IPS DF 4.7 (cell line): ENCODE results near the gene RPL32.
"Not testable (repeated sequence)": the region's sequence is repeated elsewhere in the genome, so short reads cannot be mapped to it uniquely, and the experiment has no call there.

ENCODE experiments used
- DNase-seq: peaks from one replicate; pipeline ENCODE4 v3.0.0-alpha.2; 2013; ENCODE audit warnings: low spot score; ENCODE audit errors: extremely low read depth

RPL32 gene

DNA sequence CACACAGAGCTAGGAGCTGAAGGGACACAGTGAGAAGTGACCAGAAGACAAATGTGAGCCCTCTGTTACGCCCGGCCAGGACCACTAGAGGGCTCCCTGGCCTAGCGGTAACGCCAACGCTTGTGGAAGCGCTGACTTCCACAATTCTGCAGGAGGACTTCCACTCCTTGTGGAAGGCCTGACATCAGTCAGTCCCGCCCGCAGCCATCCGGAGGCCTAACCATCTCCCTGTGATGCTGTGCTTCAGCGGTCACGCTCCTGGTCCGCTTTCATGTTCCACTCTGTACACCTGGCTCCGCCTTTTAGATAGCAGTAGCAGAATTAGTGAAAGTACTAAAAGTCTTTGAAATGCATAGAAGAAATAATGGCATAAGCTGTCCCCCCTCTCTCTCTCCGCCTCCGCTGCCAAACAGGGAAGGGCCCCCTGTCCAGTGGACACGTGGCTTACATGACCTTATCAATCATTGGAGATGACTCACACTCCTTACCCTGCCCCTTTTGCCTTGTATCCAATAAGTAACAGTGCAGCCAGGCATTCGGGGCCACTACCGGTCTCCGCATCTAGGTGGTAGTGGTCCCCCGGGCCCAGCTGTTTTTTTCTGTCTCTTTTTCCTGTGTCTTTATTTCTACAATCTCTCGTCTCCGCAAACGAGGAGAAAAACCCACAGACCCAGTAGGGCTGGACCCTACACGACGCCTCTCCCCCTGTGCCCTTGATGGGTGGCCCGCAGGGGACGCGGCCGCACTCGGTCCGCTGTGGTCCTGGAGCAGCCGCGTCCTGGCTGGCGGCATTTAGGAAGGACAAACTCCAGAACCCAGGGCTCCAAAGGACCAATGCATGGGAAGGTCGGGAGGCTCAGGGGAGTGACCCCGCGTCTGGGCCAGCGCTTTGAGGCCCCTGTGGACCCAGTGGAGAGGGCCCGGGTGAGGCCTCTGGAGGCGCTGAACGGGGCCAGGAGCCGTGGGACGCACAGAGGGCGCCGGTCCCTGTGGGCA is 27.0 kb upstream of the RPL32 start:
- no peak for DNase-seq

GRCh38 chr3:12866836-12867235 is 25.5 kb upstream of the RPL32 start:
- DNase-seq: no peak

DNA sequence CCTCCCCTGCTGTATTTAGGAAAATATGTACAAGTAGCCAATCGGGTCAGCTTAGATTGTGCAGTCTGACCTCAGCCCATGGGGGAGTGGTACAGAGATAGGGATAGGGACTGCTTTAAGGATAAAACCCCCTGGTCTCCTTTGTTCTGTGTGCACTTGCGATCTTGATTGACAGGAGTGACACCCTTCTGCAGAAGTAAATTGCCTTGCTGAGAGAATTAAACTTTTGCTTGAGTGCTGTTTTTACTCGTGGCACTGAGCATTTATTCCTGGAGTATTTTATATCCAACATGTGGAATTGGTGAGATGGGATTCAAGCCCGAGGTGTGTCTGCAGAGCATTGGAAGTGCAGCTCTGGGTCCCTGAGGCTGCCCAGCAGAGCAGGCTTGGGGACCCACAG is 23.9 kb upstream of the RPL32 start:
- no peak for DNase-seq

DNA sequence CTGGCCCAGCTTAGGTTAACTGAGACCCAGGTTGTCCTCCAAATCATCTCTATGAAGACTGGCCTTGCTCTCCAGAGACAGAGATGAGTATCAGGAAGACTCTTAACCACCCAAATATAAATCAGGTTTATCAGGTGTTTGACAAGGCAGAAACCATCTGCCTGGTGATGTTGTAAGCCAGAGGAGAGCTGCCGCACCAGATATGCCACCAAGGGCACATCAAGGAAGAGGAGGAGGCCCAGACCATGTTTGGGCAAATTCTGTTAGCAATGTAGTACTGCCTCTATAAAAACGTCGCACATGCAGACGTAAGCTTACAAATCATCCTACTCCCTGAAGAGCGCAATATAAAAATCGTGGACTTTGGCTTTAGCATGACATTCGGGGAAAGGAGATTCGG is 21.0 kb upstream of the RPL32 start:
- DNase-seq: no peak

- no peak for DNase-seq
These were observed 20.2 kb upstream of the RPL32 start for GRCh38 chr3:12861611-12862010.

- no peak for DNase-seq
These were observed 18.5 kb upstream of the RPL32 start for GRCh38 chr3:12859840-12860239.

DNA sequence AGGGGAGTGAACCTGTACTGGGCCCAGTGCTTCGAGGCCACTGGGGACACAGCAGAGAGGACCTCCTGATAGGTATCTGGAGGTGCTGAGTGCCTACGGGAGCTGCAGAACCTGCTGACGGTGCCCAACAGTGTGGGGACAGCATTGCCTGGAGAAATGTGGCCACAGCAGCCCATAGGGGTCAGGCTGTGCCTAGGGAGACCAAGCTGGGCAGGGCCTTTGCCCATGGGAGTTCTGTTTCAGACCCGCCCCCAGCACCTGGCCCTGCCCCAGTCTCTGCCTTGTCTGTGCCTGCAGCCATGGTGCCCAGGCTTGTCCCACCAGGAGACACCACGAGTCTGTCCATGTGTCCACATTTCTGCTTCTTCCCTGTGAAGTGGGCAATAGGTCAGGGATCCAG is 15.3 kb upstream of the RPL32 start:
- DNase-seq: no peak

DNA sequence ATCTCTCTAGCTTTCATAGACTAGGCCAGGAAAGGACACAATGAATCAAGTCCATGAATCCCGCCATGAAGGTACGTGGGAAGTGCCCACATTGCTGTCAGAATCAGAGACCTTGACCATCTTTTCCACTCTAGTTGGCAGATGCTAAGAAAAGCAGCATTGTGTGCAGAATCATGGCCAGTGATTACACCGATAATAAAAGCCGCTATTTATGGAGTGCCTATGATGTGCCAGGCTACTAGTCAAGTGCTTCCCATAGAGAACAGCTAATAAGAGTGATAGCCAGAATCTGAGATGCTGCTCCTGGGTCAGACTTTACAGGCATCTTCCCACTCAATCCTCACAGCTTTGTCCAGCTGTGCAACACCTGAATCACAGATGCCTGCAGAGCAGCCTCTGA is 13.2 kb upstream of the RPL32 start:
- no peak for DNase-seq

DNA sequence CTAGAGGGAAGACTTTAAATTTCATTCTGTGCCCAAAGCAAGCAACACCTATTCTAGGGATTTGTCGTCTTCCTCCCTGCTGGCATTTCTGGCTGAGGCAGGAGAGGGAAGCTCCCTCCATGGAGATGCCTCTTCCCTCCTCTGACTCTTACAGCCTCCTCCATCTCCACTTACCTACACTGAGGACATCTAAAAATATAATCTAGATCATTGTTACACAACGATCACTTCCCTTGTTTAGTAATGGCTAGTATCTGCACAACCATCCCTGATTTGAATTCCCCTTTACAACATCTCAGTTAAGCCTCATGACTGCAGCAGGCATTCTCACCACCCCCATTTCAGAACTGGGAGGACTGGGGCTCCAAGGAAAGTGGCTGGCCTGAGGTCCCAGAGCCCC is 12.5 kb upstream of the RPL32 start:
- DNase-seq: not testable (repeated sequence)

DNA sequence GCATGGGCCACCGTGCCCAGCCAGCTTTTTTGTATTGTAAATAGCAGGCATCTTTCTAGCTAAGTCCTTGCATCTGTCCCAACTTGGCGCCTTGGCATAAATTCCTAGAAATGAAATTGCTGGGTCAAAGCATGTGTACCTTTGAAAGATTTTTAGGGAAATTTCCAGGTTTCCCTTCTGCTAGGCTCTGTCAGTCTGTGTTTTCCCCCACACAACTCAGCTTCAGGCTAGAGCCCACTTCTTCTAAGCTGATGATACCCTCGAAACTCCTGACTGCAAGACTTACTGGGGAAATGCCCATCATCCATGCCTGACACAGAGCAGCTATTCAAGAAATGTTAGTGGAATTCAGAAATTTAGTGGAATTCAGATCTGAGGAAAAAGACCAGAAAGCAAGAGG is 10.8 kb upstream of the RPL32 start:
- no peak for DNase-seq

DNA sequence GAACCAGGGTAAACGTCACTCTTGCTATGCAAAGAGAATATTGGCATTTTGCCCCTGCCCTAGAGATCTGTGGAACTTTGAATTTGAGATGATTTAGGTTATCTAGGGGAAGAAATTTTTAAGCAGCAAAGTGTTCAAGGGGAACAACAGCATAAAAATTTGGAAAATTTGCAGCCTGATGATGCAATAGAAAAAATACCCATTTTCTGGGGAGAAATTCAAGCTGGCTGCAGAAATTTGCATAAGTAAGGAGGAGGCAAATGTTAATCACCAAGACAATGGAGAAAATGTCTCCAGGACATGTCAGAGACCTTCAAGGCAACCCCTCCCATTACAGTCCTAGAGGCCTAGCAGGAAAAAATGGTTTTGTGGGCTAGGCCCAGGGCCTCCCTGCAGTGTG is 4.4 kb upstream of the RPL32 start:
- no peak for DNase-seq

GRCh38 chr3:12842469-12842868 is 1.1 kb upstream of the RPL32 start:
- no peak for DNase-seq

DNA sequence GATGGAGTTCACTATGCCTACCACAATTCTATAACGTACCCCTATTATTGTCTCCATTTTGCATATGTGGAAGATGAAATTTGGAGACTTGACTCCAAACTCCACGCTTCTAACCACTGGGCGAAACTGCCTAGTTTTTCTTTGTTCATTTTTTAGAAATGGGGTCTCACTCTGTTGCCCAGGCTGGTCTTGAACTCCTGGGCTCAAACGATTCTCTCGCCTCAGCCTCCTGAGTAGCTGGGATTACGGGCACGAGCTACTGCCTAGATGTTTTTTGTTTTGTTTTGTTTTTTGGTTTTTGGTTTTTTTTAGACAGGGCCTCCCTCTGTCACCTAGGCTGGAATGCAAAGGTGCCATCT is 584 bp upstream of the RPL32 start:
- no peak for DNase-seq

DNA sequence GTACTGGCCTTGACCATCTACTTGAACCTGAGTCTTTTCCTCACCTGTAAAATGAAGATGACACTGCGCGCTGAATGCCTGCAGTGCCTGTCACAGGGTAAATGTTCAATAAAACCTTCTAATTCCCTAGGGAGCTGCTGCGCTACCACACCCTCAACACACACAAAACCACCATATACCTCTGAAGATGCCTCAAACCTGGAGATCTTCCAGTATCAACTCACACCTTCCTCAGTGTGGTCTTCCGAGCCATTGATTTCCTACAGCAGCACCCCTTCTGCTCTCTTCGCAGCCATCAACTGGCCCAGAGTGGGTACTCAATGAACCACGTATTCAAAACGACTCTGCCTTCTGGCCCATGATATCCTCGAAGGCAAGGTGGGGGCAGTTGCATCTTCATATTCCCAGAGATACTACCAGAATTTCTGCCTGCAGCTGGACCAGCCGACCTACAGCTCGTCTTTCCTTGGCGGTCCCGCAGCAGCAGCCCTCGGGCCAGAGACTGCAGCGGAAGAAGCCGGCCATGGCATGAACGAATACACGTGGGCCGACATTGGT is 695 bp downstream of the RPL32 start:
- no peak for DNase-seq

DNA sequence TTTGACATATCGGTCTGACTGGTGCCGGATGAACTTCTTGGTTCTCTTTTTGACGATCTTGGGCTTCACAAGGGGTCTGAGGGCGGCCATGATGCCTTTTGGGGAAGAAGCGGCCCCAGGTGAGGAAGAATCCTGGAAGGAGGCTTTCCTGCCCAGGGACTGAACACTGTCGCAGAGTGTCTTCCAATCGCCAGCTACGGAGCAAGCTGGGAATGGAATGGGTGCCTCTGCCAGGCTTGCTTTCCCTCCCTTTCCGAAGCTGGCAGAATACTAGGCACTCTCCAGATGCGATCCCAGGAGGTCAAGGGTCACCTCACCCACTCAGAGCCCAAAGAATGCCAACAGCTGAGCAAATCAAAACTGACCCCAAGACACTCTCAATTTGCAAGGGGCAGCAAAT is 1.2 kb downstream of the RPL32 start:
- not testable (repeated sequence) for DNase-seq

- no peak for DNase-seq
These were observed 2.0 kb downstream of the RPL32 start for GRCh38 chr3:12839156-12839946.

DNA sequence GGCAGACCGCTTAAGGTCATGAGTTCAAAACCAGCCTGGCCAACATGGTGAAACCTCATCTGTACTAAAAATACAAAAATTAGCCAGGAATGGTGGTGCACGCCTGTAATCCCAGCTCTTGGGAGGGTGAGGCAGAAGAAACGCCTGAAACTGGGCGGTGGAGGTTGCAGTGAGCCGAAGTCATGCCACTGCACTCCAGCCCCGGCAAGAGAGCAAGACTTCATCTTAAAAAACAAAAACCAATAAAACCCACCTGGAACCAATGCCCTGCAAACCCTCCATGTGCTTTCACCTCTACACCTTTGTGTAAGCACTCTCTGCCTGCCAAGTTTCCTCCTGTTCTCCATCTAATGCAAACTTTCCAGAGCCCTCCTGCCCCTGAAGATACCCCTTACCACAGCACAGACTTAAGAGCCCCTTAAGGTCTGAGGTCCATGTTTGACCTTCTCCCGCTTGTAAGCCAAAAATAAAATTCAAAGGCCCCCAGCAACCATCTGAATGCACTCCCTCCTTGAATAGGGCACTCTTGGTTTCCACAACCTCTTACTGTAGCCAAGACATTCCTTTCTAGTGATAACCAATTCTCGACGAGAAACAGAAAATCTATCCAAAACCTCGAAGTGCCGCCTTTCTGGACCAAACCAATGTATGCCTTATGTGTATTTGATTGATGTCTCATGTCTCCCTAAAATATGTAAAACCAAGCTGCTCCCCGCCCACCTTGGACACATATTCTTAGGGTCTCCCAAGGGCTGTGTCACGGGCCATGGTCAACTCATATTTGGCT is 3.0 kb downstream of the RPL32 start:
- DNase-seq: no peak

DNA sequence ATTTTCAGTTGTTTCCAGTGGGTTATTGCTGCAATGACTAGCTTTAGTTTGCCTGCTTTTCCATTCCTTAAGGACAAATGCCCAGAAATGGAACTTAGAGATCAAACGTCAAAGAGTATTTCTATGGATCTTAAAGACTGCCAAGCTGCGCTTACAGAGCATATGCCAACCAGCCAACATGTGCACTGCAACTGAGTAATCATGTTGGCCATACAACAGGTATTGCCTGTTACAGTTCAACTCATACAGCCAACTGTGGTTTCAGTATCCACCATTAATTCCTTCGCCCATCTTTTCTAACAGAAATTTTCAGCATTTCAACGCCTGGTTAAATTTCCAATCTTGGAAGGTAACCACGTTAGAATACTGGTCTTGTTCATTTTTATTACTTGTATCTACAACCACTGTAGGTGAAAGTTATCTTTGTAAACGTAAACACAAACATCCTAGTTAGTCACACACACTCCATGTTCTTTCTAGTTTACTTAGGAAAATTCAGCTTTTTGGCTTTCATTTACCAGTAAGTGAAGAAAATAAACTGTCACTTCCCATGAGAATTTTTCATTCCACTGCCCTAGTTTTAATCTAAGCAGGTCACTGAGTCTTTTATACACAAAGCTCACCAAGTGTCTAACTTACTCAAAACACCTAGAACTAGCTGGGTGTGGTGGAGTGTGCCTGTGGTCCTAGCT is 3.9 kb downstream of the RPL32 start:
- DNase-seq: no peak

GRCh38 chr3:12835052-12835665 is 6.2 kb downstream of the RPL32 start:
- DNase-seq: no peak
